Ammon's horn (tissue), 1 donor: Measurements from ENCODE around the gene ZNF76.
A peak's percentile ranks its signal among the peaks of the same experiment; 100 is the strongest.

Experiments
- DNase-seq: peaks from one replicate; pipeline ENCODE4 v3.0.0-alpha.2; 2016; ENCODE audit warnings: low spot score

The ZNF76 gene

DNA sequence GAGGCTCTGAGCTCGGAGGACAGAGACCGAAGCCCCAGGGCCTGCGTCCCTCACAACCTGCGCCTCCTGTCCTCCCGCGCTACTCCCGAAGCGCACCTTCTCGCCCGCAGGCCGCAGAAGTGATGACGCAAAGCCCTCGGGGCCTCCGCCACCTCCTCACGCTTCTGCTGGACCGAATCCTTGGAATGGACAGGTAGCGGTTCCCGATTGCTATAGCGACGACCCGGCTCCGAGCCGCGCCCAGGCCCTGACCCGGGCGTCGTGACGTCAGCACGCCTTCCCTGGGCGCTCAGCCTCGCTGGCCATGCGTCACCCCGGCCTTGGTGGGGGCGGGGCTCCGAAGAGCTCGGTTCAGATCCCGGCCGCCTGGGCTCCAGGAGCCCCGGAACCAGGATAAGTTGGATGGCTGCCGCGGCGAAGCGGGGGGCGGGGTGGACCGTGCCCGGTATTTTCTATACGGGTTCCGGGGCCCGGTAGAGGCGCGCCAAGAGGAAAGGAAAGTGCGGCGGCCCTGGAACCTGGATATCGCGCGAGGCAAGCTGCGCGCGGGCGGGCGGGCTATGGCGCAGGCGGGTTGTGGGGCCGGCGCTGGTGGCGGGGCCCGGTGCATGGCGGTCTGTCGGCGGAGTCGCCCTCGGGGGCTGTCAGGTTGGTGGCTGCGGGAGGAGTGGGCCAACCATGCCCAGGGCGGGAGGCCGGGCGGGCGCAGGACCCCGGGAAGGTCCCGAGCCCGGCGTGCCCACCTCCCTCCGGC lies at the start of gene ZNF76:
Gene ZNF76 (plus strand): TSS at position 542 of the 754 bp plus-strand sequence. CDS start 21,417 bp downstream, outside the sequence.
- peak; percentile 98 for DNase-seq

GRCh38 chr6:35213298-35213791 lies 46.2 kb upstream of the ZNF76 start:
- DNase-seq = no peak

DNA sequence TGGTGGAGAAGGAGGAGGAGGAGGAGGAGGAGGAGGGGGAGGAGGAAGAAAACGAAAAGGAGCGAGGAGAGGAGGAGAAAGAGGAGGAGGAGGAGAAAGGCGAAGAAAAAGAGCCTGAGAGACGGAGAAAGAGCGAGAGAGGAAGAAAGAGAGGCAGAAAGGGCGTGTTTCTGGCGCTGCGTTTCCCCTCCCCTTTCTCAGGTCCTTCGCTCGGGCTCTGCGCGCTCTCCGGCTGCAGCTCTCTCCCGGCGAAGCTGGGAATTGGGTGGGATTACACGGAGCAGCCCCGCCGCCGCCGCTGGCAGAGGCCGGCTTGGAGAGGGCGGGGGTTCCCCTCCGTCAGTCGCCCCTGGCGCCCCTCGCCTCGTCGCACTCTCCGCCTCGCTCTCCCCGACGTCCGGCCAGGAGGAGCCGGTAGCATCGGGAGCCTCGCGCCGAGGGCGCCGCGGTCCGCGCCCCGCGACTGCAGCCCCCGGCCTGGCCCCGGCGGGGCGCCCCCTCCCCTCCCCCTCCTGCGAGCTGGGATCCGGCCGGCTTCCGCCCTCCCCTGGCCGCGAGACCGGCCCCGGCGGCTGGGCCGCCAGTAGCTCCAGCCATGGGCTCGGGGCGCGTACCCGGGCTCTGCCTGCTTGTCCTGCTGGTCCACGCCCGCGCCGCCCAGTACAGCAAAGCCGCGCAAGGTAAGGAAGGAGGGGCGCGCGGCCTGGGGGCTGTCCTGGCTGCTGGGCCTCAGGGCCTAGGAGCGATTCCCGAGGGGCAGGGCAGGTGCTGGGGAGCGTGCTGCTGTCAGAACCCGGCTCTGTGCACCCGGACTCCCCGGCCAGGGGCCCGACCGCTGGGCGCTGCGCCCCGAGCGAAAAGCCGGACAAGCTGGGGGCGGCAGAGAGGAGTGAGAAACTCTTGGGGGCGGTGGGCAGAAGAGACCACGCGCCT lies 45.4 kb upstream of the ZNF76 start, which contains the start of gene SCUBE3:
Gene SCUBE3 (plus strand): TSS at position 133 of the 933 bp plus-strand sequence. CDS start 463 bp downstream, at position 596.
- peak; percentile 17 for DNase-seq

- no peak for DNase-seq
These were observed 44.5 kb upstream of the ZNF76 start for GRCh38 chr6:35214869-35215664.

DNA sequence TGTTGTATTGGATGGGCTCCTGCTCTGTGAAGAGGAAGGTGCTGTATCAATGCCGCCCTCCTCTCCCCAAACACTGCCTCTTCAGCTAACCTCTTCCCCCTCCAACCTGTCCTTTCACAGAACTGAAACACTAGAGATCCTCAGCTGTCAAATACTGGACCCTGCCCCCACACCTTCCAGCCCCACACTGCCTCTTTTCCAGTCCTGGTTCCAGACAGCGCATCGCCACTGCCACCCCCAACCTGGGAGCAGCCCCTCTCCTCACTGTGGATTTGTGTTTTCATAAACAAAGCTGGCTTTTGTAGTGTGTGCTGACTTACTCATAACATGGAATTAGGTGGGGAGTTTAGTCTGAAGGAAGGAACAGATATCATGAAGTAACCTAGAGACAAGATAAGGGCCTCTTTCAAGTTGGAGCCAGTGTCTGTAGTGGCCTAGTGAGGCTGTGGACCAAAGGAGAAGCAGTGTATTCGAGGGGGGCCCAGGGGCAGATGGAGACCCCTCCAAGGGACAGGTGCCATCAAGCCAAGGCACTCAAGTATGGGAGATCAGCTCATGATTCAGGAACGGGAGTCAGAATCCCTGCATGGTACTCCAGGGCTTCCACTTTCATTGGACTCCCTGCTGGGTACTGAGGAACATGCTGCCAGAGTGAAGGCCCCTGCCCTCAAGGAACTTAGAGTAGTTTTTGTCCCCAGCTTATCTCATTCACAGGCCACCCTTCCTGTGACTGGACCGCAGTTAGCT lies 43.7 kb upstream of the ZNF76 start:
- no peak for DNase-seq

- DNase-seq = no peak
These were observed 43.2 kb upstream of the ZNF76 start for GRCh38 chr6:35216412-35216732.

DNA sequence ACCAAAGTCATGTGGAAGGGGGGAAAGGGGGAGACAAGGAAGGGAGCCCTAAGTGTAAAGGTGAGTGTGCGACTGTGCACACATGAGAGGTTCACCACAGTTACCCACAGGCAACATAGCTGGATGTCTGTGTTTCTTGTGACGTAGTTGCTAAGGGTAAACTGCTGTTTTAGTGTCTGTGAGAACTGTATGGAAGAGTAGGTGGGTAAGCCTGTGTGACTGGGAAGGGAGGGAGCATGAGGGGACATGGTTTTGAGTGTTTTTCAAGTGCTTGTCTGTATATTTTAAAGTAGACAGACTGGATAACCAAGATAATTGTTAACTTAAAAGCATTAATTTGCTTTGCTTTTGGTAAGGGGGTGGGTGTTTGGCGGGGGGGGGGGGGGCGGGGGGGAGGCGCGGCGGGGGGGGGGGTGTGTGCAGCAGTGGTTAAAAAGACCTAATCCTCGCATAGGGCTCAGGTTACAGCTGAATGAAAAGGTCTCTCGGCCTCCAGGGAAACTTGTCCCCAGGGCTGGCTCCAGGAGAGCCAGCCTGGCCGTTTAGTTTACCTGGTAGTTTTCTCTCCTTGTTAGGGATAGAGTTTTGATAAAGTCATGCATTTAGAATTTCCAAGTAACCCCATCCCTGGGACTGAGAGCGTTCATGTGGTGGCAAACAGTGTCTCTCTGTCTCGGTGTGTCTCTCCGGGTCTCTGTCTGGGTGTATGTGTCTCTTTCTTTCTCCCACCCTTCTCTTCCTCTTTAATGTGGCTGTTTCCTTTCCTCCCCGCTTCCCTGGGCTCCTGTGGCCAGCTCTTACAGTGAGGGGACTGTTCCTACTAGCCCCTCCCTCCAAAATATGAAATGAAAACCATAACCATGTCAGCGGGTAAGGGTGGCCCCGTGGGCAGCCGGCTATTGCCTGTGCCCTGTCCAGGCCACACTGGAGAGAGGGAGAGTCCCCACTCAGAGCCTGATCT lies 42.4 kb upstream of the ZNF76 start:
- DNase-seq = no peak

DNA sequence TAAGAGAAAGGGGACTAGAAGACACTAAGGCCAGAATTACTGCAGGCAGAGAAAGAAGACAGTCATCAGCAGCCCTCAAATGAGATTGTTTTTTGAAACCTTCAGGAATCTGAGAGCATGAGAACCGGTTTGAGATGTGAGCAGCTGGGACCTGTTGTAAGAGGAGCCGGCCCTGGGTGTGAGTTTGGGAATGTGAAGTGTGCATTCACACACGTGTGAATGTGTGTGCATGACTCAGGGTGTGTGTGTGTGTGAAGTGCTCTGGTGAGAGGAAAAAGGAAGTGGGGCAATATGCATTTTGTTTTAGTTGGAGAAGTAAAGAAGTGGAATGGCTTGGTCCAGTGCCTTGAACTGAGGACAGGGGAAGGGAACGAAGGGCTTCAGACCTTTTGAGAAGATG lies 41.5 kb upstream of the ZNF76 start:
- DNase-seq = no peak

DNA sequence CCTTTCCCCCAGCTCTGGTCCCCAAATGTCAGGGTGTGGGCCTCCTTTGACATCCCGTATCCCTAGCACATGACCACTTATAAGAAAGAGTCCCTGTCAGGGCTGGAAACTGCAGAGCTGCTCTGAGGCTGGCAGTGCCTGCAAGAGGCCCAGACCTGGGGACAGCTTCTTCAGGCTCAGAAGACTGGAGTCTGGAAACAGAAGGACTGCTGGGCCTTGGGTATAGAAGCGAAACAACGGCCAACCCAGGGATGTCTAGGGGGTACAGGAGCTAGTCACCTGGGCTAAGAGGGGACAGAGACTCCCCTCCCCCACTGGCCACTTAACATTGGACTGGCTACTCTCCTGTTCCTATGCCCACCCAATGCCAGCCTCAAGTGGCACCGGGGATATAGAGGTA lies 41.1 kb upstream of the ZNF76 start:
- no peak for DNase-seq

DNA sequence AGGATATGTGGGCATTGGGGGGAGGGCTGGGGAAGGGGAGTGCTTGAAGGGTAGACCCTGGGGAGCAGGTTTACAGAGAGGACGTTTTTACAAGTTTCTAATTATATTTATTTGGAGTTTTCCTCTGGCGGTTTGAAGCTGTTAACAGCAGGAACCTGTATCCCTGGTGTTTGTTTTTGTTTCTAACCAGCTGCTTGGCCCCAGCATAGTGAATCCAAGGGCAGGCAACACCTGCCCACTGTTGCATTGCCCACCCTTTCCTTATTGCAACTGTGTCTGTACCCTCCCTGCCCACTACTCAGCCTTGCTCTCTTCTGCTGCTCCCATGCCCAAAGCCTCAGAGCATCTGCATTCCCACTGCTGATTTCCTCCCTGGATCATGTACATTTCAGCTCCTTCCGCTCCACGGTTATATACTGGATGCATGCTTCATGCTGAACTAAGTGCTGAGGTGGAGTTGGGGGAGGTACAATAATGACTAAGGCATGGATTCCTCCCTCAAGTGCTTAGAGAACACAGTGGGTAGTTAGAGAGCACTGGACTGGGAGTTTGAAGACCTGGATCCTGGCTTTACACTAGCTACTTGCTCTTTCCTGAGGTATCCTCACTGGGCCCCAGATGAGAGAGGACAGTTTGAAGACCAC lies 39.7 kb upstream of the ZNF76 start:
- DNase-seq = no peak

- DNase-seq = no peak
These were observed 38.8 kb upstream of the ZNF76 start for GRCh38 chr6:35220711-35221110.

GRCh38 chr6:35223396-35223795 lies 36.1 kb upstream of the ZNF76 start:
- DNase-seq = no peak

DNA sequence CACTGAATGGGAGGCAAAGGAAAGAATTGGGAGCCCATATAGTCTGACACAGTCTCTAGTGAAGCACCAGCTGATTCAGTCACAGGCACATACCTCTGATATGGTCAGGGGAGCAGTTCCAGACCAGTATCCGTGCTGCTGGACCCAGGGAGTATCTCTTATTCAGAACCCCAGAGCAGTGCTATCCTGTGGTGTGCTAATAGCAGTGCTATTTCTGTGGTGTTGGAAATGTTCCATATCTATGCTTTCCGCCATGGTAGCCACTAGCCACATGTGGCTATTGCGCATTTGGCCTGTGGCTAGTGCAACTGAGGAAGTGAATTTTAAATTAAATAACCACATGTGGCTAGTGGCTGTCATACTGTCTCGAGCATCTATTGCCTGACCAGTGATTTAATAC lies 34.8 kb upstream of the ZNF76 start:
- DNase-seq = no peak

DNA sequence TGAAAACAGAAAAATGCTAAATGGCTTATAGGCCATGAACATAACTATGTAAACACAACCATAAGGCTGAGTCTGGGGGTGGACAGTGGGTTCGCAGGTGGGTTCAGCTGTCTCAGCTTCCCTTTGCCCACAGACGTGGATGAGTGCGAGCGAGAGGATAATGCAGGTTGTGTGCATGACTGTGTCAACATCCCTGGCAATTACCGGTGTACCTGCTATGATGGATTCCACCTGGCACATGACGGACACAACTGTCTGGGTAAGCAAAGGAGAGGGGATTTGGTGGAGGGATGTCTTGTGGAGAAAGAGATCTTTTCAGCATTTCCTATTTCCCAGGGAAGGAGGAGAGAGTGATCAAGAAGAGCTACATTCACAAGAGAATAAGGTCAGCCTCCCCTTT lies 31.1 kb upstream of the ZNF76 start:
- no peak for DNase-seq

DNA sequence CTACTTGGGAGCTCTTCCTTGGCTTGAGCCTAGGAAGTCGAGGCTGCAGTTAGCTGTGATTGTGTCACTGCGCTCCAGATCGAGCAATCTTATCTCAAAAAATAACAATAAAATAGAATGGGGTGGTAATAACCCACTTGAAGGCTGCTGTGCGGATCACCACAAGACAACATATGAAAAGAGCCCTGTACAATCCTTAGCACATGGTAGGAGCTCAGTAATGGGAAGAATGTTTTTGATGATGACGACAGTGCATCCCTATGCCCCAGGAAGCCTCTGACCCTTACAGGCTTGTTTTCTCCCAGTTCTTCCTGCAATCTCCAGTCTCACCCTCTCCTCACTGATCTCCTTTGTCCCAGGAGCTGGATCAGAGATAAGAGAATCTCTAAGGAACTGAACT lies 30.2 kb upstream of the ZNF76 start:
- no peak for DNase-seq

DNA sequence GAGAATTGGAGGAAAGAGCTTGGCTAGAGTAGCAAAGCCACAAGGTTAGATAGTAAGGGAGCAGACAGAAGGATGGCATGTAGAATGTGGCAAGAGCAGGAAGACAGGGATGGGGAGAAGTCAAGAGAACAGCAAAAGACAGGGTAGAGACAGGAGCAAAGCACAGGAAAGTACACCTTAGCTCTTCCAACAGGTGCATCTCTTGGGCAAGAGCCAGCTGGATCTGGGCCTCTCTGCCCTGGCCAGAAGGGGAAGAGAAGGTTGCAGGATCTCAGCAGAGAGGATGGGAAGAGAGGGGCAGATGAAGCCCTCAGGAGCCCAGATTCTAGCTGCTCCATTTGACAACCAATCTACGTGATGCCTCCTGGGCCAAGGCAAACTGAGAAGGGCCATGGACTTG lies 29.0 kb upstream of the ZNF76 start:
- DNase-seq = no peak

DNA sequence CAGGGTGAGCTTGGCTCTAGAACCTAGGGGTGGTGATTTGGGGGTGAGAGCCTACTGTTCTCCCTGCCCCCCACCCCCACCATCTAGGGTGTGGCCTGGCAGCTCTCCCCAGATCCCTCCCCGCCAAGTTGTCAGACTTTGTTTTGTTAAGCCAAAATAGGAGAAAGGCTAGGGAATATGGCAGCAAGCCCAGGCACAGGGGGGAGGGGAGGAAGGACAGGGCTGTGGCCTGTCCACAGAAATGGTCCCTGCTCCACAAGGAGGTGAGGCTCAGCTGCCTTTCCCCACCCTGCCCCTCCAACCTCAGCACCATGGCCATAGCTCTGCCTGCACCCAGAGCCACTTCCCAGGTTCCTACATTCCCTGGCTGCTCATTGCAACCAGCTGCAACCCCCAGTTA lies 28.6 kb upstream of the ZNF76 start:
- DNase-seq = peak; percentile 62

DNA sequence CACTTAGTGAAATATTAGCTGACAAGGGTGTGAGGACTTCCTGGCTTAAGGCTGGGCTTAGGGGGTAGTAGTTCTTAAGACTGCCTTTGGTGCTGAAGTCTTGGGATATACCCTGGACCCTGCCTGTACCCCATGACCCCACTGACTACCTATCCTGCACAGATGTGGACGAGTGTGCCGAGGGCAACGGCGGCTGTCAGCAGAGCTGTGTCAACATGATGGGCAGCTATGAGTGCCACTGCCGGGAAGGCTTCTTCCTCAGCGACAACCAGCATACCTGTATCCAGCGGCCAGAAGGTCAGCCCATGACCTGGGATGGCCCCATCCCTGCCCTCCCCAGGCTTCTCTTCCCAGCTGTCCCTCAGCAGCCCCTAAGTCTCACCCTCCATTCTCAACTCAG lies 28.0 kb upstream of the ZNF76 start:
- DNase-seq = no peak

- no peak for DNase-seq
These were observed 24.6 kb upstream of the ZNF76 start for GRCh38 chr6:35234901-35235300.

DNA sequence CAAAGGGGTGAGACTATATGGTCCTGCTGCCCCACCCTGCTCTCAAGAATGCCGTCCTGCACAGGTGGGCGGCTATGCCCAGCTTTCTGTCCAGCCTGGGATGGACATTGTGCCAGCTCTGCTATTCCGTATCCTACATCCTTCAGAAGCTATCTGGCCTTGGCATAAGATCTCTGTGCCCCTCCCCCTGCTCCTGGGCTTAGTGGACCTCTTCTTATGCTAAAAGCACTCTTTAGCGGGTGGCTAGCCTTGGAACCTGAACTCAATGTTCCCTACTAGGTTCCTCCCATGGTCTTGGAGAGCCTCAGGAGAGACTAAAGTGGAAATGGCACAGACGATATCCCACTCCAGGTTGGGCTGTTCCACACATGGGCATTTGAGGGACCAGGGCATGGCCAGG lies 23.3 kb upstream of the ZNF76 start:
- DNase-seq = no peak
